Epithelial cell of proximal tubule (primary cell): ENCODE measurements around the gene KDM8. TPM values are rescaled to one million over a fixed set of nuclear protein-coding genes. Genes with fewer than 3 reads are reported as not detected.

Source experiments
- DNase-seq: peaks from one replicate; pipeline ENCODE4 v3.0.0-alpha.2; 2011; ENCODE audit warnings: low read depth
- H3K4me3 ChIP-seq: 2 replicates; pipeline ENCODE4 v1.5.1; 2011; ENCODE audit warnings: low read depth, mild to moderate bottlenecking, low read length
- total RNA-seq: library from RNA; depleted of rRNA; stranded (reverse); fragments of >200 nt; gene quantifications from 2 replicates; pipeline ENCODE4 v1.2.3, GENCODE V29; 2015
- TF ChIP-seq, protein P1 (sequence below): conservative IDR thresholded peaks from 2 replicates; pipeline ENCODE4 v1.5.1; 2012; ENCODE audit warnings: low read depth, mild to moderate bottlenecking, low read length

The KDM8 gene
- total RNA-seq, 1 donor from 2014 or later = 13.8 TPM

DNA sequence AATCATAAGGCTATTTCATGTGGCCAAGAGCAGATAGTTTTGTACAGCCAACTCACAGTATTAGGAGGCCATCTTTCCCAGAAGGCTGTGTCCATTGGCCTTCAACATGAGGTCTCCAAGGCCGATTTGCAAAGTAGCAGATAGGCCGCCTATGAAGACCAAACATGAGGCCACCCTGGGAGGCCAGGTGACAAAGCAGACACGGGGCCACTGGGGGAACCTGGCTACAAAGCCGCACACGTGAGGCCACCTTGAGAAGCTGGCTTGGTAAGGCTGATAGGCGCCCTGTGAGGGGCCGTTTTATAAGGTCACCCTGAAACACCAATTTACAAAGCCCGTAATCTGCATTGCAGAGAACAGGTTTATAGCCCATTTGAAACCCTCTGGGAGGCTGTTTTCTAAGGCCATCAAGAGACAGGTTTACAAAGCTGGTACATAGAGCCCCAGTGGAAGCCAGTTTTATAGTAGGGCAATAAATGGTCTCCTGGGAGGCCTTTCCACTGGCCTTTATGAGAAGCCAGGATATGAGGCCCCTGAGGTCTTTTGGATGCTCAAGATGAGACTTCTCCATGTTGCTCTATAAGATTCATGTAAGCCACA, 4.9 kb downstream of the KDM8 start:
- TF ChIP-seq, protein P1, sequence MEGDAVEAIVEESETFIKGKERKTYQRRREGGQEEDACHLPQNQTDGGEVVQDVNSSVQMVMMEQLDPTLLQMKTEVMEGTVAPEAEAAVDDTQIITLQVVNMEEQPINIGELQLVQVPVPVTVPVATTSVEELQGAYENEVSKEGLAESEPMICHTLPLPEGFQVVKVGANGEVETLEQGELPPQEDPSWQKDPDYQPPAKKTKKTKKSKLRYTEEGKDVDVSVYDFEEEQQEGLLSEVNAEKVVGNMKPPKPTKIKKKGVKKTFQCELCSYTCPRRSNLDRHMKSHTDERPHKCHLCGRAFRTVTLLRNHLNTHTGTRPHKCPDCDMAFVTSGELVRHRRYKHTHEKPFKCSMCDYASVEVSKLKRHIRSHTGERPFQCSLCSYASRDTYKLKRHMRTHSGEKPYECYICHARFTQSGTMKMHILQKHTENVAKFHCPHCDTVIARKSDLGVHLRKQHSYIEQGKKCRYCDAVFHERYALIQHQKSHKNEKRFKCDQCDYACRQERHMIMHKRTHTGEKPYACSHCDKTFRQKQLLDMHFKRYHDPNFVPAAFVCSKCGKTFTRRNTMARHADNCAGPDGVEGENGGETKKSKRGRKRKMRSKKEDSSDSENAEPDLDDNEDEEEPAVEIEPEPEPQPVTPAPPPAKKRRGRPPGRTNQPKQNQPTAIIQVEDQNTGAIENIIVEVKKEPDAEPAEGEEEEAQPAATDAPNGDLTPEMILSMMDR = no peak
- no peak overlapping the region for H3K4me3 ChIP-seq
- no peak for DNase-seq

DNA sequence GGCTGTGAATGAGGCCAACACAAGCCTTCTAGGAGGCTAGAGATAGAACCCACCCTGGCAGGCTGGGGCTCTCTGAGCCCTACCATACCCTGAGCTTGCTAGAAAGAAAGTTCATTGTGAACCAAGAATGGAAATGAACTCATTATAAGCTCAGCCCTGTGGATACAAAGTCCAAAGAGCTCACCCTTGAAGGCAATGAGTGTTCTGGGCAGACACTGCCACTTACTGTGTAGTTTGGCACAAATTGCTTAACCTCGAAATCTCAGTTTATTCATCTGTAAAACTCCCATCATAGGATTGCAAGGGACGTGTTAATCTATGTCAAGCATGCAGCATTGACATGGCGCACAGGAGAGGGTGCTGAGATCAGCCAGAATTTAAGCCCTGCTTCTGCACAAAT, 5.5 kb downstream of the KDM8 start:
- TF ChIP-seq, protein P1 = no peak
- H3K4me3 ChIP-seq = no peak overlapping the region
- DNase-seq = peak; percentile 79

DNA sequence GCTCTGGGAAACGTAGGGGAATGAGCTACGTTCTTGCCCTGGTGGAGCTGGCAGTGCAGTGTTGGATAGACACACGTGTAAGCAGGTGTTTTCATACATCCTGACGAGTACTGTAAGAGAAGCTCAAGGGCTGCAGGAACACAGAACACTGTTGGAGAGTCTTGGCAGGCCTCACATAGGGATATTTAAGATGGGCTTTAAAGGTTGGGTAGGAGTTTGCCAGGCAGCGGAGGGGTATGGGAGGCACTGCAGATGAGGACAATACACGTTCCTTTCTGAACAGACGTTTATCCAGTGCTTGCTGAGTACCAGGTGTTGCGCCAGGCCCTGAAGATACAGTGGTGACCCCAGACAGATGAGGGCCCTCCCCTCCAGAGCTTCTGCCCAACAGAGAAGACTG, 6.3 kb downstream of the KDM8 start:
- no peak for DNase-seq
- no peak overlapping the region for H3K4me3 ChIP-seq
- TF ChIP-seq, protein P1 = no peak

DNA sequence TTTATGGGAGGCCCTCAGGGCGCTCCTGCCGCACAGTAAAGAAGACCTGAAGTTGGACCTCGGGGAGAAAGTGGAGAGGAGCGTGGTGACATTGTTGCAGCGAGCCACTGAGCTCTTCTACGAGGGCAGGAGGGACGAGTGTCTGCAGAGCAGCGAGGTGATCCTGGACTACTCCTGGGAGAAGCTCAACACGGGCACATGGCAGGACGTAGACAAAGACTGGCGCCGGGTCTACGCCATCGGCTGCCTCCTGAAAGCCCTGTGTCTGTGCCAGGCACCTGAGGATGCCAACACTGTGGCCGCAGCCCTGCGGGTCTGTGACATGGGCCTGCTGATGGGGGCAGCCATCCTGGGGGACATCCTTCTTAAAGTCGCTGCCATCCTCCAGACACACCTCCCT, 6.8 kb downstream of the KDM8 start:
- no peak for DNase-seq
- H3K4me3 ChIP-seq = no peak overlapping the region
- TF ChIP-seq, protein P1 = no peak

DNA sequence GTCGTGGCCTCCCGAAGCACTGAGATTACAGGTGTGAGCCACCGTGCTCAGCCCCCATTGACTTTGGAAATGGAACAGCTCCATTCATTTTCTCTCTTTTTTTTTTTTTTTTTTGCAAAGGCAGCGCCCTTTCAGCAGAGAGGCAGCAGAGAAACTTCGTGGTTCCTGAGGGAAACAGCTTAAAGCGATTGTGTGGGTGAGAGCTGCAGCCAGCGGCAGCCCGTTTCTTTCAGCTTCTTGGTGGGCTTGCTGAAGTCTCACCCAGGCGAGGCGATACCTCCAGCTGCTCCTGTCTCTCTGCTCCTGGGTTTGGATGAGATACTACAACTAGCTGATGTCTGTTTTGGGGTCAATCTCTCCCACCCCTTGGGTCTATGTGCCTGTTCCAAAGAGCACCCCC, 7.7 kb downstream of the KDM8 start:
- no peak overlapping the region for H3K4me3 ChIP-seq
- DNase-seq = no peak
- TF ChIP-seq, protein P1 = no peak

DNA sequence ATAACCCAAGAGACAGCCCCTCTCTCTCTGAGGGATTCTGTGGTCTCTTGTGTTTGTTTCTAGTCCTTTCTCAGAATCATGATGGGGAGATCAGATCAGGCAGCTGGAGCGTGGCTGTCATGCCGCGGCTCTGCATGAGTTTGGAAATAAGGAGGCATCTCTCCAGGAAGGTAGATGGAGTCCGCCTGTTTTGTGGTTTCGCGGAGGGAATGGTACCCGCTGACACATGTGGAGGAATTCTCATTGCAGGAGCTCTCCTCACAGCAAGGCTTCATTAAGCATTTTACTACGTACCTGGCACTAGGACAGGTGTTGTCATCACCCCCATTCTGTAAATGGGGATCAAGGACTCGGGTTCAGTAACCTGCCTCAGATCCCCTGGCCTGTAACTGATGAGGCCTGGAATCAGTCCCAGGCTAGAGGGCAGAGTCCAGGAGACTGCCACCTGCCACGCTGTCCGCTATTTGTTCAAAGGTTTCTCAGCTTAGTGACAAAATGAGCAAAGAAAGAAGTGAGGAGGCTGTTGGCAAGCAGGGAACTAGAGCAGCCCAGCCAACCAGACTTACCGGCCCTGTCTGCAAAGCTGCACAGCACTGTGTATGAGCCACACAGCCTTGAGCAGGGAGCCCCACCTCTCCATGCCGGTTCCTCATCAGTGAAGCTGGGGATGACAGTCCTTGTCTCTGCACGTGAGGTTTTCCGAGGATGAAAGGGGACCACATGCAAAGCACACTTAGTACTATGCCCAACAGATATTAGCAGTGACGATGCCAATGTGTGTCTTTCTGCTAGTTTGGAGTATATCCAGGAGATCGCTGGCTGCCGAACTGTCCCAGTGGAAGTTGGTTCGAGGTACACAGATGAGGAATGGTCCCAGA, 11.0 kb downstream of the KDM8 start:
- TF ChIP-seq, protein P1 = no peak

More for the DNA sequence above, 11.0 kb downstream of the KDM8 start:
- no peak overlapping the region for H3K4me3 ChIP-seq
- DNase-seq = no peak
